ENCODE results near the gene SH3BP4.

The SH3BP4 gene

DNA sequence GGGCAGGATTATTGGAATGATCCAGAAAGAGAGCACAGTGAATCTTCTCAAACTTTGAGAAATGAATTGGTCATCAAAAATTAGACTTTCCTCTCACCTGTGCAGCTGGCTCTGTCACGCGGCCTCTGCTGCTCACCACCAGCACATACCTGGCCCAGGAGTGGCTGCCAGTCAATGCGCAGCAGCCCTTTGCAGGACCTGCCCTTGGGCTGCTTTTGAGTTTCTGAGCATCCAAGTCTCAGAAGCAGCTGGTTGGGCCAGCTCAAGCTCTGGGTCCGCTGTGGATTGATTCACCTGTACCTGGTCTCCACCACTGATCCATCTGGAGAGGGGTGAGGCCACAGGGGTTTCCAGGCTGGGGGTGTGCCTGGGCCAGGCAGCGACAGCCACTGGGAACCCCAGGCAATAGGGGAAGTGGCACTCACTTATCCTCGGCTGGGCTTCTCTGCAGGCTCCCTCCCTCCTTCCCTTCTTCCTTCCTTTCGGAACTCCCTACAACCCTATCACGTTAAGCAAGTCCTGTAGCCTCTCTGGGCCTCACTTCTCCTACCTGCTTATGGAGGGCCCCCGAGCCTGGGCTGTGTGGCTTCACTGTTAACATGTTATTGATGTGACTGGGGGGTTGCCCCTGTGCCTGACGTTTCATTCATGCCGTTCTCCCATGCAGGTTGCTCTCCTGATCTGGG lies 48.1 kb downstream of the SH3BP4 start:
- DNase-seq (ENCODE audit: low spot score): no peak

DNA sequence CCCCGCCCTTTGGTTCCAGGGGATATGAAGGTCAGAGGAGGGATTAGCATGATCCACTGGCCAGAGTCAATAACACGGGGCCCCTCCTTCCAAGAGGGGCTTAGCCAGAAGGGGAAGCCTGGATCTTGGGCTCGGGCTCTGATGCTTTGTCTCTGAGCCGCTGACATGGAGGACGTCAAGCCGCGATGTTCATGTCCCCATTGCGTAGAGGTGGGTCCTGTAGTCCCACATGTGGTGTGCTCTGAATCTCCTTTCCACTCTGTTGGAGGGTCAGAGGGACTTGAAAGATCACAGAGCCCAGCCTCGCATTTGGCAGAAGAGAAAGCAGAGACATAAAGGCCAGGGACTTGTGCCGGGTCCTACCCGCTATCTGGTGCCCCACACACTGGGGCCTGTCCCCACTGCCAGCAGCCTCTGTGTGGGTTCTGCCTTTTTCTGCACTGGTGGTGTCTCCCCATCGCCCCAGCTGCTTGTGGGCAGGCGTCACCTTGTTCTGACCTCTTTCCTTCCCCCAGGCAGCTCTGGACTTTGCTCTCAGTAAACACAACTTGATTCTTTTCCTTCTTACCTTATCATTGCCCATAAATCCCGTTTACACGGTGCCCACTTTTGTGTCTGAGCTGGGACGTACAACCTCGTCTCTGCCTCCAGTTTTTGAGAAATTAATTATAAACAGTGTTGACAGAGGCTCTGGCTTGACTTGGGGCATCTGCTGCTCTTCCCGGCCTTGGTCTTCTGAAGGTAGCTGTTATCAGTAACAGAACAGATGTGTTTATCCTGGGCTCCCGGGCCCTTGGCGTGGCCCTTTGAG lies 48.8 kb downstream of the SH3BP4 start:
- DNase-seq (ENCODE audit: low spot score): no peak

DNA sequence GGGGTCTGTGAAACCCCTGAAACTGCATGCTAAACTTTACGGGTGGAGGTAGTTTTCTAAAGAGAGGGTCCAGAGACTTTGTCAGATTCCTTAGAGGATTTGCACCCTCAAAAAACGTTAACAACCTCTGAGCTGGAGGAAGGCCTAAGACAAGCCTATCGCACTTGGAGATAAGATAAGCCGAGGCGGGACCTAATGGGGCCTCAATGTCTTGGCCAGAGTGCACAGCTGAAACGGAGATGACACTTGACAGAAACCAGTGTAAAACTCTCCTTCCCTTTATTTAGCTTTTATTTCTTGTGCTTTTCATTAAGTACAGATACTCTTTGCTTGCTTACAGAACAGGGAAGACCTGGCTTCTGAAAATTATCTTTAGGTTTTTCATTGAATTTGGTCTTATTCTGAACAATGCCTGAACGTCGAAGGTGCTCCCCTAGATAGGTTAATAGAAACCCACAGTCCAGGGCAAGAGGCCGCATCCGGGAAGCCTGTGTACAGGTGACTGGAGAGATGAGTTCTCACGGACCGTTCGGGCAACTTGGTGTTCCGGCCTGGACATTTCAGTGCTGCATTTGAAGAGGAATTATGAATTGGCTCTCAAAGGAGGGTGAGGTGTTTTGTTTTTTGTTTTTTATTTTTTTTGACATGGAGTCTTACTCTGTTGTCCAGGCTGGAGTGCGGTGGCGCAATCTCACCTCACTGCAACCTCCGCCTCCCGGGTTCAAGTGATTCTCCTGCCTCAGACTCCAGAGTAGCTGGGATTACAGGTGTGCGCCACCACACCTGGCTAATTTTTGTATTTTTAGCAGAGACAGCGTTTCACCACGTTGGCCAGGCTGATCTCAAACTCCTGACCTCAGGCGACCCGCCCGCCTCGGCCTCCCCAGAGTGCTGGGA lies 49.7 kb downstream of the SH3BP4 start:
- DNase-seq (ENCODE audit: low spot score): no peak

DNA sequence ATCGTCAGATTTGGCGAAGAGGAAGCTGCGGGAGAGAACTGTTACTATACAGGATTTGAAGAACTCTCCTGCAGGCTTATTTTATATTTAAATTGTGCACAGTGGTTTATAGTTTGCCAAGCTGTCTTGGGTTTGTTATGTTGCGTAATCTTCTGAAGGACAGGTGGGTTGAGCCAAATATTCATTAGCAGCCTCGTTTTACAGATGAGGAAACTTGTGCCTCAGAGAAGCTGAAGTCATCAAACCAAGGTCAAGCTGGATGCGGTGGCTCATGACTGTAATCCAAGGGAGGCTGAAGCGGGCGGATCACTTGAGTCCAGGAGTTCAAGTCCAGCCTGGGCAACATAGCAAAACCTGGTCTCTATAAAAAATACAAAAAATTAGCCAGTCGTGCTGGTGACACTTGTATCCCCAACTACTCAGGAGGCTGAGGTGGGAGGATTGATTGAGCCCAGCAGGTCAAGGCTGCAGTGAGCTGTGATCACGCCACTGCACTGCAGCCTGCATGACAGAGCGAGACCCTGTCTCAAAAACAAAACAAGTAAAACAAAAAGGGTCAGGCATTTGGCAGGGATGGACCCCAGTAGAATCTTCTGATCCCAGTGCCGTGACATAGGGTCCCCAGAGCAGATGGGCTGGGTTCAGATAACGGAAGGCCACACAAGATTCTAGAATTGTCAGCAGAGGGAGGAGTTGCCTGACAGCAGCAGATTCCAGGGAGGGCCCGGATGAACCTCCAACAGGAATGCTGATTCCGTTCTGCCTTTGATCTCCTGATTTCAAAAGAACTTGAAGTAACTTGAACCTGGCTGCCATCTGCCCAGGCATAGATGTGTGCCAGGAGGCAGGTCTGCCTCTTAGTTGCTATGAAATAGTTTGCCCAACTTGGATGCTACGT lies 50.6 kb downstream of the SH3BP4 start:
- no peak for DNase-seq (ENCODE audit: low spot score)

DNA sequence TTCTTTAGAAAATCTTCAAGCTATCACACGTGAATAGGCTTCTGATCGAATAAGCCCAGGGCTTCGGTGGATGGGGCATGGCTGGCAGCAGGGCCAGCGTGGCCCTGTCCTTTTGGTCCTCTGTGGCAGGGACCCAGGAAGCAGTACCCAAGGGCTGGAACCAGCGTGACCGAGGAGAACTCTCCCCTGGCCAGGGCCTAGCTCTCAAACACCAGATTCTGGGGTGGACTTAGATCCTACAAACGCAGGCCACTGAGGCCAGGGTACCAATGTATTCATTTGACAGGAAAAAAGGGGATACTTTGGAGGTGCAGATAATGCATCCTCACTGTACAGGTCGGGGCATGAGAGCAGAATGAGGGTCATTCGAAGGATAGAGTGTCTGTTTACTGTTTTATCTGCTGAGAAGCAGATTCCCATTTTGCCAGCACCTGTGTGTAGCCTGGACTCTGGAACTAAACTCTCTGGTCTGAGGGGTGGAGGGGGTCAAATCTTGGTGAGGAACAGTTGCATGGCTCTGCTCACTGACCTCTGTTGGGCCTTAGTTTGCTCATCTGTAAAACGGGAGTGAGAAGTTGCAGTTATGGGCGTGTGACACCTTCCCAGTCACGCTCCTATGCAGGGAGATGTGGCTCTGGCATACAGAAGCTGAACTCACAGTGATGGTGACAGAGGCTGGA lies 51.4 kb downstream of the SH3BP4 start:
- no peak for DNase-seq (ENCODE audit: low spot score)

DNA sequence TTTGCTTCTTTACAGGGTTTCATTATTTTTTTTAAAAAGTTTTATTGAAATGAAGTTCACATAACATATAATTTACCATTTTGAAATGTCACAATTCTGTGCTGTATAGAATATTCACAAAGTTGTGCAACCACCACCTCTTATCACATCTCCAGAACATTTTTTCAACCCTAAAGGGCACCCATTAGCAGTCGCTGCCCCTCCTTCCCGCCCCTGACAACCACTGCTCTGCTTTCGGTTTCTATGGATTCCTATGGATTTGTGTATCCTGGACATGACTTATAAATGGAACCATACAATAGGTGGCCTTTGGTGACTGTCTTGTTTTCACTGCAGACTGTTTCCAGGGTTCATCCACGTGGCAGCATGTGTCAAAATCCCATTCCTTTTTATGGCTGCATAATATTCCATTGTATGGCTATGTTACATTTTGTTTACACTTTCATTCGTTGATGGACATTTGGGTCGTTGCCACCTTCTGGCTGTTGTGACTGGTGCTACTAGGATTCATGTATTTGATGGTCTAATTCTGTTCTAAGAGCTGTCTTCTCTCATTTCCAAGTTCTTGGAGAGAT lies 52.6 kb downstream of the SH3BP4 start:
- DNase-seq (ENCODE audit: low spot score): no peak

DNA sequence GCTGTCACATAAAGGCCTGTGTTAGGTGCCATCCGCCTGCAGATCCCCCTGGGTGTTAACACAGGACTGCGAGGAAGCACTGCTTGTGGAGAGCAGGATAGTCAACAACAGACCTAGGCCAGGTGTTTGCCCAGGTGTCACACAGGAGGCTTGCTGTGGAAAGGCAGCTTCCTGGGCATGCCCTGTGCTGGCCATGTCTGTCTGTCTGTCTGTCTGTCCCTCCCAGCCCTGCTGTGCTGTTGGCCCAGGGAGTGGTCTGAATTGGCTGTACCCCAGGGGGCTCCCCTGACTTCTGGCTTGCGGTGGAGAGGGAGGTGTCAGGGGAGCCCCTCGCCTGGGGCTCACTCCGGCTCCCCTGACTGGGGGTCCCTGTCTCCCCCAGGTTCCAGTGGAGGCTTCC lies 53.2 kb downstream of the SH3BP4 start:
- DNase-seq (ENCODE audit: low spot score): no peak

DNA sequence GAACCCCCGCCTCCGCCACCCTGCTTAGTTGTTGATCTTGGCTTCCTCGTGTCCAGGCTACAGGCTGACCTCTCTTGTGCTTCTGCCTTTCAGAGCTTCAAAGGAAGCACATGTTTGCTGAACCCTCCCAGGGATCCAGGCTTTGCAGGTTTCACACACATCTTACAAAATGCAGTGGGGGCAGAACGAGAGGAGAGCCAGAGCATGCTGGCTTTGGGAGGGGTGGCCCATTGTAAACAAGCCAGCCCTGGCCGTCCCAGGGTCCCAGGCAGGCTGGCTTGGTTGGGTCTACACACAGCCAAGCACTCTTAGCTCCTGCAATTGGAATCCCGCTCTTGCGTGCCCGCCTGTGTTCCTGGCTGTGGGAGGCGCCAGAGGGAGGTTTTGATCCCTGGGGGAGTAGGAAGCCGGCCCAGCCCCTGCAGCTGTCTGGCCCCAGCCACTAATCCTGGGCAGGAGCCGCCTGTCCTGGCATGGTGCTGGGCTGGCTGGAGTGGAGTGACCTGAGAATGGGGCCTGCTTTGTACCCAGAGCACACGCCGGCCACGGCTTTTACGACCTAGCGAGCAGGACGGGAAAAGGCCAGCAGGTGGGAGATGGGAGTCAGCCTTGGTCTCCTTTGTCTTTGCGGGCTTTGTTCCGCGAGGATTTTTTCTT lies 53.9 kb downstream of the SH3BP4 start:
- no peak for DNase-seq (ENCODE audit: low spot score)

DNA sequence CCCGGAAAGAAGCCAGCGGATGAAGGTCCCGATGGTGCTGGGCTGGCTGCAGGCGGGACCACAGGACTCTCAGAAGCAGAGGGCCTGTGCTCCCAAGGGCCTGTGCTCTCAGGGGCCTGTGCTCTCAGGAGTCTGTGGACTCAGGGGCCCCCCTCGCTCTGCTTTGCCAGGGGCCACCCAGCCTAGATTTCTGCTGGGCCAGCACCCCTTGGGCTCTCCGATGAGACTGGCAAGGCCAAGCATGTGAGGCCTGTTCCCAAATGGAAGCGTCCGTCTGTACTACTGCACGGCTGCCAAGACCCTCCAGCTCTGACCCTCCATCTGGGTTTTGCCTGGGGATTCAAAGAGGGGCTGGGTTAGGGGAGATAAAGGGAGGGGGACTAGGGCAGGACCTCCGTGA lies 54.6 kb downstream of the SH3BP4 start:
- DNase-seq (ENCODE audit: low spot score): no peak

DNA sequence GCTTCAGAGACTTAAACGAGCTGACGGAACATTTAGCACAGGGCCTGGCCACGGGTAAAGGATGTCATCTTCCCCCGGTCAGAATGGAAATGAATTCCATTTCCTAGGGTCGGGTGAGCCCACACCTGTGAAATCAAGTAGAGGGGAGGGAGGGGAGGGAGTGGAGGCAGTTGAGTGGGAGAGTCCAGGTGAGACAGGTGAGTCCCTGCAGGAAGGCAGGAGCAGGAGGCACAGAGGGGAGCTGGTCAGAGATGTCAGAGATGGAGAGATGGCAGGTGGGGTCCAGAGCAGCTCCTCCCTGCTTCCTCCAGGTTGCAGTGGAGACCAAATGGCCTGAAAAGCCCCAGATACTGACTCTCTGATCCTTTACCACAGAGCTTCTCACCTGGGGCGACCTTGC lies 55.2 kb downstream of the SH3BP4 start:
- DNase-seq (ENCODE audit: low spot score): no peak

DNA sequence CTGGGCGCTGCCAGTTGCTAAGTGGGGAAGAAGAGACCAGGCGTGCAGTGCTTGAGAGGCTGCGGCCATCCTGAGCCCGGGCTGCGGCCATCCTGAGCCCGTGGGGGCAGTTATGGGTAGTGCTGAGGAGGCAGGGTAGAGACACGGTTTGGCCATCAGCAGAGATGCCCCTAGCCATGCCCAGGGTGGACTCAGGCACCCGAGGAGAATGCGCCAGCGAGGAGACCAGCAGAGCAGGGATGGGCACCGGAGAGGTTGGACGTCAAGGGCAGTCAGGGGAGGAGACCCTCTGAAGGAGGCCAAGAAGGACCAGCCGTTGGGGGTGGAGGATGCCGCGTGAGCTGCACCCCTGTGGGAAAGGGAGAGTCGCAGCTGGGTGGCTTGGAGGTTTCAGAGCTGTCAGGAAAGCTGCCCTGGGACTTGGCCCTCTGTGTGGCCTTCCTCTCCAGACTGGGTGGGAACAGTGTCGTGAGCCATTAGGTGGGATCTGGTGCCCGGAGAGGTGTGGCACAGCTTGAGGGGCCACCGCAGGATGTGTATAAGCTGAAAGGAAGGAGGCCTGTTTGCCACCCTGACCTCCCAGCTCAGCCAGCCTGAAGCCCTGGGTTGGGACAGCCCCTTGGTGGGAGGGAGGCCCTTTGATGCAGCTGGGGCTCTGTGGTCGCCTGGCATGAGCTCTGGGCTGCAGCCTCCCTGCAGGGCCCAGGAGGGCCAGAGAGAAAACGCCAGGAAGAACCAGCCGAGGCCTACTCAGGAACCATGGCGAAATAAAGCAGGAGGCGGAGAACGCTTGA lies 56.0 kb downstream of the SH3BP4 start:
- DNase-seq (ENCODE audit: low spot score): no peak

DNA sequence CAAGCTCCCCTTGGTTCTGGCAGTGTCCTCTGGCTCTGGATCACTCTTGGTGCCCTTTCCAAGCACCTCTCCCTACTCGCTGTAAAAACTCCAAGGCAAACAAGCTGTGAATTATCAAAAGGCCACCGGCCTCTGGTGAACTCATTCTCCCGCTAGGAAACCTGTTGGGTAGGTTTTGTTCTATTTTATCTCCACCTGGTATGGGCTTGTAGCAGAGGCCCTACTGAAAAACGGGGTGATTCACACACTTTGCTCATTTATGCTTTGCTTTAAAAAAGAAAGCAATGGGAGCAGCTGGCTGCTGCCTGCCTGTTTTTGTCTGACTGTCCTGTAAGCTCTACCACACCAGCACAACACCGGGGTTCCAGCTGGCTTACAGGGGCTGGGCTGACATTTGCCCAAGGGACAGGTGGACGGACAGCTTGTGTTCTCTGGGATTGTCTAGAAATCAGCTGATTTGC lies 56.8 kb downstream of the SH3BP4 start:
- DNase-seq (ENCODE audit: low spot score): no peak

DNA sequence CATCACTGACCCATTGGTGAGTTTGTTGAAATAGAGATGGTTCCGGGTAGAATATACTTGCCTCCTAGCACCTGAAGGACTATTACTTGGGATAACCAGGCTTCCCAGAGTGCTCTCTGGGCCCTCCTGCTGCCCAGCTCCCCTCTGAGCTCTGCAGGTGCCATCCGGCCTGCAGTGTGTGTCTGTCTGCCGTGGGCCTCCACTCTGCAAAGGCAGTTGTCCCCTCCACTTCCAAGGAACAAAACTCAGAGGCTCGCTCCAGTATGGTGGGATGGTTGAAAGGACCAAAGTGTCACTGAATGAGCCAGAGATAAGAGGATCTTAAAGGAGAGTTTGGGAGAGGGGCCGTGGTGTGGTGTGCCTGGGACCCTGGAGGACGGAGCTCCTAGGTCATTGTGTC lies 57.3 kb downstream of the SH3BP4 start:
- no peak for DNase-seq (ENCODE audit: low spot score)

DNA sequence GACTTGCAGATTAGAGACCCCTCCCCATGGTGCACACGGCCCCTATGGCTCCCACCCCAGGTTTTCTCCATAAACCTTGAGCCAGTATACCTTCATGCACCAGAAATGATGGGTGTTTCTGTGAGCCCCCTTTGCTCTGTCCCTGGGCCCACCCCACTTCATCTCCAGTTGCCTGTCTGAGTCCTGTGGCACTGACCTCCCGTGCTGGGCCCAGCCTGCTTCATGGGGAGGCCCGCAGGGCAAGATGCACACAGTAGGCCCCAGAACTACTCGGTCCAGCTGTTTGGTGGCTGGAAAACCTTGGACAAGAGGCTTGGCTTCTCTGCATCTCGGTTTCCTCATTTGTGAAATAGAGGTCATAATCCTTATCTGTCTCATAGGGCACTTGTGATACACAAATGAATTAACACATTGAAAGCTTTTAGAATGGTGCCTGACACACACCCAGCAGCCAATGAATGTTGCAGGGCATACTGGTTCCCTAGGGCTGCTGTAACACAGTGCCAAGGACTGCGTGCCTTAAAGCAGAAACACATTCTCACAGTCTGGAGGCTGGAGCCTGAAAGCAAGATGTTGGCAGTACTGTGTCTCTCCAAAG lies 58.4 kb downstream of the SH3BP4 start:
- no peak for DNase-seq (ENCODE audit: low spot score)

DNA sequence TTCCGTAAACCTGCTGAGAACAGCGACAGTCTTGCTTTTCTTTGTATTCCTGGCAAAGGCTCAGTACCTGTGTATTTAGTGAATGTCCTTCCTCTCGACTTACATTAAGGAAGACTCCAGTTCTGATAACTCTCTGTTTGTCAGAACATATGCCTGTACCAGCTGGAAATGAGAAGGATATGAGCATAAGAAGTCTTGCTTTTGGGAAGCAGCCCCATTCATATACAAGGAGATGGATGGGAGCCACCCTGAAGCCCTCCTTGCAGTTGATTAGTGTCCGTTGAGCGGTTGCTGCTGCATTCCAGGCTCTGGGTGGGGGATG lies 59.8 kb downstream of the SH3BP4 start:
- DNase-seq (ENCODE audit: low spot score): no peak

DNA sequence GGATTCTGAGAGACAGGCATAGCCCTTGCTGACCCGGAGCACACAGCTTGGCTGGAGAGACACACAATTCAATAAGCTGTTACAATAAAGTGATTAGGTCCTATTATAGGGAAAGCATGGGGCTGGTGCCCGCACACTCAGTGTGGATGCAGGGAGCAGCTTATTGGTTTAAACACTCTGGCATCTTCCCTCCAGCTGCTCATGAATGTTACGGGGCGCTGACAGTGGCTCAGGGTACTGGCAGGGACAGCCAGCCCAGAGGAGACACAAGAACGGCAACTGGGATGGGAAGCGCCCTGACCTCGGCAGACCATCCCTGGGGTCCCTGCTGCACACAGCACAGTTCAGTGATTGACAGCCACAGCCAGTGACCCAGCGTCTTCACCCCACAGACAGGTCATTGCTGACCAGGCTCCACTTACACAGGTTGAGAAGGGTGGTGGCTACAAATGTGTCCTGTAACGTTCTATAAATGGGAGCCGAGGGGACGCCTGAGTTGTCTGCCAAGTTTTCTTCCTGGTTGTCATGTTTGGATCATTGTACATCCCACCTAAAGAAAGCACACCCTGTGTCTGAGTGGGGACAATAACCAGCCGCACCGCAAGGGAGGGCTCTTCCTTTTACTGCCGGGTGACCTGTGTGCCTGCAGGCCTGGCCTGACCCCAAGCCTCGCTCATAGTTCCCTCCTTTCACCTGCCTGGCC lies 60.3 kb downstream of the SH3BP4 start:
- DNase-seq (ENCODE audit: low spot score): no peak

DNA sequence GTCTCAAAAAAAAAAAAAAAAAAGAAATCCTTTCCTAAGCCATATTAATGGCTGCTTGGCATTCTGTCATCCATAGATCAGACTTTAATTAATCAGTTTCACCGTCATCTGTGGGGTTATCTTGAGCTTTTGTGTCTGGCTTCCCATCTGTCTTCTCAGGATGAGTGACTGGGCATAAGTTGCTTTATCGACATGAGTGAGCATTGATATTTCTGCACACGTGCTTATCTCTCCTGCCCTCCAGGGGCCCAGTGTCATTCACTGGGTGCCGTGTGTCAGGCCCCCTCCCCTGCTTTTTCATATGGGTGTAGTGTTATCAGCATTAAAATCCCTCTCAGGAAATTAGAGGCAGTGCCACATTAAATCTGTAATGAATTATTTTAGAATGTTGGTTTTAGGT lies 65.6 kb downstream of the SH3BP4 start:
- DNase-seq (ENCODE audit: low spot score): no peak

DNA sequence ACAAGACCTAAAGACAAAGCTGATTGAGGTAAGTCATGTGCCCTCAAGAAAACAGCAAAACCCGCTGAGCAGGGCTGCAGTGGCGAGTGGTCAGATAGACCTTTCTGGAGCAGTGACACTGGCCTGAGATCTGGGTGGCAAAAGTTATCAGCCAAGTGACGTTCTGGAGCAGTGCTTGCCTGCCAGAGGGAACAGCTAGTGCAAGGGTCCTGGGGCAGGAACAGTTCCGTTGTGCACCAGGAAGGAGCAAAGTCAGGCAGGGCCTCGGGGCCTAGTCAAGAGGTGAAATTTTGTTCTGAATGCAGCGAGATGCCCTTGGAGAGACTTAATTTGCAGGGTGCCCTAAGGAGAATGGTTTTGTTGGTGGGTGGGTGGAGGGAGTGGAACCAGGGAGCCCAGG lies 67.0 kb downstream of the SH3BP4 start:
- DNase-seq (ENCODE audit: low spot score): no peak
